Measurements from ENCODE around the gene INSL3.

Gene INSL3

DNA sequence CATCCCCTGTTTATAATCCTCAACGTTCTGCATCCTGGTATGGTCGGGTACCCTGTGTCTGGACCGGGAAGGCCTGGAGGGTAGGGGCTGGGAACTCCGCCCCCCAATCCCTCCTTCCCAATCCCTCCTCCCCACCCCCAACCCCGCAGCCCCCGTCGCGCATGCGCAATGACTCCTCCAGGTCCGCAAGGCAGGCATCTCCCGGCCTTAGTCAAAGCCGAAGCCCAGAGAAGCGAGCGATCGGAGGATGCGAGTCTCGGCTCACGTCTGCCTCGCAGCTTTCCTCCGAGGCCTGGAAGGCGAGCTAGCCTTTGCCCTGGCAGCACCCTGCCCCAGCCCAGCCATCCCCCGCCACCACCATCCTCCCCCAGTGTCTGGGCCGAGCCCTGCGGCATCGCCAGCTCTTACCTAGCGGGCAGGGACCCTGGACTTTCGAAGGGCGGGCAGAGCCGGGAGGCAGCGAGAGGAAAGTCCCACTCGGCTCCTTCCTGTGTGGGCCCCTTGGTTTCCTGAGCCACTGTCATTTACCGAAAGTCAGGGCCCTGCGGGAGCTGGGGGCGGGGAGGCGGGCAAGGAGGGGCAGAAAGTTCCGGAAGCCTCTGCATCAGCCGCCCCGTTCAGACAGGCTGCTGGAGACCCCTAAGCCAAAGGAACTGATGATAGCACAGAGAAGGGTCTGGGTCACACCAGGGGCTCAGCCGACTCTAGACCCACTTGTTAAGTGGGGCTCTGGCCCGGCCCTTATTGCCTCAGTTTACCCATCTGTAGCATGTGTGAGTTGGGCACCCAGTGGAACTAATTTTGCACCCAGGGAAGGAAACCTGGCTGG is 26.4 kb upstream of the INSL3 start, which contains the start of gene JAK3:
TSS of gene JAK3 (minus strand) at position 445 of the 829 bp plus-strand sequence. CDS start 3,565 bp downstream, outside the sequence.
- peak in 9 of 10 donors; percentile 19 to 93 (median 55) for DNase-seq
- intact Hi-C loops (cut with DNase I), result no loop called here

DNA sequence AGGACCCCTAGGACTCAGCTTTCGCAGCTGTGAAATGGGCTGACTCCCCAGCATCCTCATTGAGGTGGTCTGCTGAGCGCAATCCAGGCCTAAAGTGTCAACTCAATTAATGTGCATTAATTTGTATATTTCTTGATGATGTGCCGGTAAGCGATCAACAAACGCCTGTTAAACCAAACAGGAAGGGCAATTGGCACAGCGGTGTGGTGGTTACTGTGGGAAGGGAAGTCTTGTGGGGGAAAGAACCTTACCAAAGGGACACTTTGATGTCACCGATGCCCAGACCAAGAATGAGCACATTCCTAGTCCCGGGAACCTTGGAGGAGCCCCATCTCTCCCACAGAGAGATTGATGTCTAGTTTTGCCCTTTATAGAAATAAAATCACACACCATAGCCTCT is 24.8 kb upstream of the INSL3 start:
- intact Hi-C loops (cut with DNase I), result no loop called here

DNA sequence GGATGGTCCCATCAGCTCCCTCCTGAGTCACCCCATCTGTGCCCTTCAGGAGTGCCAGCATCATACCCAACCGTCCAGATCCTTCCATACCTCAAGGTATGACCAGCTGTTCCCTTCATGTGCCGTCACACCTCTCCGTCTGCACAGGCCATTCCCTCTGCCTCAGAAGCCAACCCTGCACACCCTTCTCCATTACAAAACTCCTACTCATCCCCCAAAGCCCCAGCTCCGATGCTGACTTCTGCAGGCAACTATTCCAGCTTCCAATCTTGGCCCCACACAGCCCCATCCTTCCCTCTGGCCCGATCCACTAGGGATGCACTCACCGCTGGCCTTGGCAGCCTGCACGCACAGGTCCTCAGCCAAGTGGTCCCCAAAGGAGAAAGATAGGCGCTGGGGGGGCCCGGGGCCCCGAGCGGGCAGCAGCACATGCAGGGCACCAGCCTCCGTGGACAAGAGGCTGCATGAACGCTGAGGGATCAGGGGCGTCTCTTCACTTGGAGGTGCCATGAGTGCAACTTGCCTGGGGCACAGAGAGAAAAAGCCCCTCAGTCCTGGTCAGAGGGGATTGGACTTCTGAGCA is 22.7 kb upstream of the INSL3 start:
- DNase-seq, result no peak
- intact Hi-C loops (cut with DNase I), result no loop called here

More for the DNA sequence above, 24.8 kb upstream of the INSL3 start:
- no peak for DNase-seq

DNA sequence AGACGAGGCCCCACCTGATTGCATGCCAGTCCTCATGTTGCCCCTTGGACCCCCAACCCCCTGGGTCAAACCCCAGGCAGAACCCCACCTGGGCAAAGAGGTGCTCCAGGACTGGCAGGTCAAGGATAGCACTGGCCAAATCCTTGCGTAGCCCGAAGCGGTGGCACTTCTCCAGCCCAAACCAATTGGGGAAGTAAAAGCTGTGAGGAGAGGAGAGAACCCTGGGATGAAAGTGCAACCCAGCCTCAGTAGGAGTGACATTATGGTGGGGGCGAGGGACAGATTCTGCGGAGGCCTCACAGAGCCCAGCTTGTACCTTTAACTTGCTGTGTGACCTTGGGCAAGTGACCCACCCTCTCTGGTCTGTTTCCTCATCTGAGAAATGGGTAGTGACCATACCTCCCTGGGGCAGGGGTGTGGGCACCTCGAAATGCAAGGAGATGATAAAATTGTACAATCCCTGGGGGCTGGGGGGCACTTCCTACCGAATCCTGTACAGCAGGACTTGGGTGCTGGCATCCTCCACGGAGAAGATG is 22.0 kb upstream of the INSL3 start:
- DNase-seq, result no peak
- intact Hi-C loops (cut with DNase I), result no loop called here

DNA sequence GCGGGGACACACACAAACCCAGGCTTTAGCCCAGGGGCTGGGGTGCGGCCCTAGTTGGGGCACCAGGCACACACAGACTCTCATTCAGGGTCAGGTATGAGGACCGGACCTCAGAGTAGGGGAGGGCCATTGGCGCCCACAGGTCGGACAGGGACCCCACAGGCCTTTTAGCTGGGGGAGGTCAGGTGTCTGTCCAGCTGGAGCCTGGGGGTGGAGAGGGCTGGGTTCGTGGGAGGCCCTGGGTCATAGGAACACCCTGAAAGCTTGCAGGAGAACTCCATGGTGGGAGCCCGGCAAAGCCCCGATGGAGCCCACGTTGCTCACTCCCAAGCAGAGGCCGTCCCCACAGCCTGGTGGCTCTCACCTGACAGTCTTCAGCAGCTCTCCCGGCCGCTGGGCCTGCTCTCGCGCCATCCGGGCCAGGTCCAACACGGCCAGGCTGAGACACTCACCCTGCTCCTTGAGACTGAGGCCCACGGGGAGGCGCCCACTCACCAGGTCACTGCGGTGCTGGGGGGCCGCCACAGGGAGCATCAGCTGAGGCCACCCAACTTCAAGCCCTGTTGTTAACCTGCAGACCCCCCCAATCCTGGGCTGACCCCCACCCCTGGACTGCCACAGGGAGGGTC is 21.5 kb upstream of the INSL3 start:
- DNase-seq, result no peak
- intact Hi-C loops (cut with DNase I), result no loop called here

DNA sequence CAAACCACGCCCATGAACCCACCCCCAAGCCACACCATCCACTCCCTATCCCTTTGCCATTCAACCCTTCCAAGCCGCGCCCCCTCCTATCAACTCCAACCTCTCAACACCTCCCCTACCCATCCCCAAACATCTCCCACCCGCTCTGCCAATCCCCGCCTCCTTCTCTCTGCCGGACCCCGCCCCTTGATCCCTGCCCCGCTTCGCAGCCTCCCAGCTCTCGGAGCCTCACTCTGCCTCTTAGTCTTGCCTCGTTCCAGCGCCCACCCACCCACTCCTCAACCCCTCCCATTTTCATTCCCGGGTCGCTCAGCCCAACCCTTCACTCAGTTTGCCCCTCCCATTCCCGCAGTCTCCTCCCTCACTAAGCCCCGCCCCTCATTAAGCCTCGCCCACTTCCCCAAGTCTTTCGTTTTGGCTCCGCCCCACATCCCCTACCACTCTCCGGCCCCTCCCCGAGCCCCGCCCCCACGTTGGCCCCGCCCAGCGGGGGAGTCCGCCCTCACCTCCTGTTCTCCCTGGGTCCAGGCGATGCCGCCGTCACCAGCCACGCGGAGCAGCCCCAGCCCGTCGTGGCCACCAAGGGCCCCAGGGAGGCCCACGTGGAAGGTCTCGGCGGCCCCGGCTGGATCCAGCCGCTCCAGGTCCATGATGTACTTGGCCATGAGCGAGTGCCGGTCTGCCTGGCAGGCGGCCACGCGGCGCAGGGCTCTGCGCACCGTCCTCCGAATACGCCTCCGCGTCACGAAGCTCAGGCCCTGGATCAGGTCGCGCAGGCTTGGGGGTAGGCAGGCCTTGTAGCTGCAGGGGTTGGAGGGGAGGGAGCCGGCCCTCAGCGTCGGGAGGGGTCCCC is 20.7 kb upstream of the INSL3 start:
- DNase-seq, result peak; percentile 26 to 96 (median 78)
- intact Hi-C loops (cut with DNase I), result no loop called here

DNA sequence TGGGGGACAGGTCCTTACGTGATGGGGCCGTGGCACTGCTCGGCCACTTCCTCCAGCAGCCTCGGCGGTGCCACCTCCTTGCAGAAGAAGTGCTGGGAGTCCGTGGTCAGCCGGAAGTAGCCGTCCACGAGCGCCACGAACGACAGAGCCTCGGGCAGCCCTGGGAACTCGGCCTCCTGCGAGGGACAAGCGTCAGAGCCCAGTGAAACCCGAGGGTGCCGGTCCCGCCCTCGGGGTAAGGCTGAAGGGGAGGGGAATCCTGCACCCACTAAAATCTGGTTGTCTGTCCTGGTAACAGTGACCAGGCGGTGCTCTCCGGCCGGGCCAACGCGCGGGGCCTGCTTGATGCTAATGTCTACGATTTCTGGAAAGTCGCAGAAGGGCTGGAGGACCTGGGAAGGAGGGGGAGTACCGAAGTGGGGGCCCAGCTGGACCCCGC is 20.1 kb upstream of the INSL3 start:
- no peak for DNase-seq

DNA sequence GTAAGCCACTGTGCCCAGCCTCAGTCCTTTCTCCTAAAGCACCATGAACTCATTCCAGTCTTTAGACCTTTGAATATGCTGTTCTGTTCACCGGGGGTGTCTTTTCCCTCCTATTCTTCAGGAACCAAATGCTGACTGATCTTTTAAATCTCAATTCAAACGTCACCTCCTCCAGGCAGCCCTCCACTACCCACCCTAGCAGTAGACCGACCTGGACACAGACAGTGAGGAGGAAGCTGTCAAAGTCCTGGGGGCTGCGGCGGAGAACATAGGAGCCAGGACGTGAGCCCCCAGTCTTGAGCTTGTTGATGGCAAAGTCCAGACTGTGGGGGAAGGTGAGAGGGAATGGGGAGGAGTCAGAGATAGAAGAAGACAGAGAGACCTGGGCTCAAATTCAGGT is 18.7 kb upstream of the INSL3 start:
- intact Hi-C loops (cut with DNase I), result no loop called here
- no peak for DNase-seq

More for the DNA sequence above, 20.1 kb upstream of the INSL3 start:
- intact Hi-C loops (cut with DNase I), result no loop called here

DNA sequence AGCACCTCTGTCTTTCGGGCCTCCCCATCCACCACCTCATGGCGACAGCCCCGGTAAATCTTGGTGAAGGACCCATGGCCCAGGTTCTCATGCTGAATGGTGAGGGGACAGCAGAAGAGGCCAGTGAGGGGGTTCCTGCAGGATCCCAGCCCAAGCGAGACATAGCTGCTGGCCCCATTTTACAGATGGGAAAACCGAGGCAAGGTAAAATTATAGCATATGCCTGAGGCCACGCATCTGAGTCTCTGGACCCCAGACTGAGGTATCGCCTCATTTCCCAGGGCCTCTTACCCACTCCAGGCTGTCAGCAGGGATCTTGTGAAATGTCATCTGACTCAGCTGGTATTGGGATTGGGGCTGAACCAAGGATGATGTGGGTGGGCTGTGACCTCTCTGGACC is 16.7 kb upstream of the INSL3 start:
- DNase-seq, result no peak
- intact Hi-C loops (cut with DNase I), result no loop called here

DNA sequence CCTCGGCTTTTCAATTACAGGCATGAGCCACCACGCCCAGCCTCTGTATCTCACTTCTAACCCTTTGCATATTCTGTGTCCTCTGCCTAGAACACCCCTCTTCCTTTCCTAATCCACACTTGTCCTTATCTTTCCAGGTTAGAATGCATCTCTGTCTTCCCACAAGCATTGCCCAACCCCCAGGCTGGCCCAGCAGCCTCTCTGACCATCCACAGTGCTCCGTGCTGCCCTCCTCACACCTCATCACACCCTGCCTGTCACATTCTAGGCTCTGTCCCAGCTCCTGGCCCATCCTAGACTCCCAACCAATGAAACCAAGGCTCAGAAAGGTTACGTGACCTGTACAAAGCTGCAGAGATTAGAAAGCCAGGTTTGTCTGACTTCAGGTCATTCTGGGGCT is 15.2 kb upstream of the INSL3 start:
- no peak for DNase-seq
- intact Hi-C loops (cut with DNase I), result no loop called here

DNA sequence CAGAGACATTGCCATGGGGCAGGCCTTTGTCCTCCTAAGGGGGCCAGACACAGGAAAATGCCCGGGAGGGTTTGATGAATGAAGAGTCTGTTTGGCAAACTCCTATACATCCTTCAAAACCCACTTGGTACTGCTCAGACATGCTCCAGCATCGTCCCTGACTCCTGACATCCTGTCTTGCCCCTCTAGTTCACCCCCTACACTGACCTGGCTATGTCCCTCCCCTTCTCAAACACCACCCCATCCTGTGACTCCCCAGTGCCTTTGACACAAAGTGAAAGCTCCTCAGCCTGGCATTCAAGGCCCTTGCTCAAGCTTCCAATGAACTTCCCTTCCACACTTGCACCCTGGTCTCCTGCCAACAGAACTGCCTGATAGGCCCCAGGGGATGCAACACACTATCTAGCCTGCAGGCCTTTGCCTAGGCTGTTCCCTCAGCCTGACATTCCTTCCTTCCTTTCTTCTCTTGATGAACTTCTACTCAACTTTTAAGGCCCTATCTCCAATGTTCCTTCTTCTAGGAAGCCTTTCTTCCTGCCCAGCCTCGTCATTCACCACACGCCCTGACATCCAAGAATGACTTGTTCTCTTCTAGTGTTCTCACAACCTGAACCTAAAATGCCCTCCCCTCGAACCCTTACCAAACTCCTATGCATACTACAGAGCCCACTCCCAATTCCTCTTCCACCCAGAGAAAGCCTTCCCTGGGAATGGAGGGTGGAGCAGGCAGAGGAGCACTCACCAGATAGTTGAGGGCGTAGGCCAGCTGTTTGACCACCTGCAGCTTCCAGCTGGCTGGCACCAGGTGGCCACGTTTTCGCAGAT is 14.1 kb upstream of the INSL3 start:
- intact Hi-C loops (cut with DNase I), result no loop called here
- no peak for DNase-seq

DNA sequence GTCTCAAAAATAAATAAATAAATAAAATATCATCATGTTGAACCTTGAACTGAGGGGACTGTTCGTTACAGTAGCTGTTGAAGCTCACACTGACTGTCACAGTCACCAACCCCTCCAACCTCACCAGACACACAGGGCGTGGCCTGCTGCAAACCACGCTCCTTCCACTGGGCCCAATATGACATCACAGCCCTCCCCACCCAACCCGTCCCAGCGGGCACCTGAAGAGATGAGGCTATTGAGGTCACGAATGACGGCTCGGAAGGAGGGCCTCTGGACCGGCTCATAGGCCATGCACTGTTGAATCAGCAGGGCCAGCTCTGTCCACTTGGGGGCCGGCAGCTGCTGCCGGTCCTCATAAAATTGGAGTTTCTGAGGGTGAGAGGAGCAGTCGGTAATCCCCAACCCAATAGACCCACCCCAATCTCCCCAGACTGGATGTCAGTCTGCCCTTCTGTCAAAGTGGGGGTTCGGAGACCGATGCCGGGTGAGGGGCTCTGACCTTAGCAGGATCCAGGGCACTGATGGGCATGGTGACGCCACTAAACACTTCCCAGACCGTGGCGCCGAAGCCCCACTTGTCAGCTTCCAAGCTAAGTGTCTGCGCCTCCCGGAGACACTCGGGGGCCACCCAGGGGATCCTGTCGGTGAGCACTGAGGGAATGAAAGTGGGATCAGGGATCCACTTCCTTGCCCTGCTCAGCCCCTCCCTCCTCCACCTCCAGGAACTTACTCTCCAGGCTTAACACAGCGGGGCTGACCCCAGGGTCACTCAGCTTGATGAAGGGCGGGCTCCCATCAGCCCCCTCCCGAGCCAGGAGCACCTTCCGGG is 13.2 kb upstream of the INSL3 start:
- DNase-seq, result no peak
- intact Hi-C loops (cut with DNase I), result no loop called here

DNA sequence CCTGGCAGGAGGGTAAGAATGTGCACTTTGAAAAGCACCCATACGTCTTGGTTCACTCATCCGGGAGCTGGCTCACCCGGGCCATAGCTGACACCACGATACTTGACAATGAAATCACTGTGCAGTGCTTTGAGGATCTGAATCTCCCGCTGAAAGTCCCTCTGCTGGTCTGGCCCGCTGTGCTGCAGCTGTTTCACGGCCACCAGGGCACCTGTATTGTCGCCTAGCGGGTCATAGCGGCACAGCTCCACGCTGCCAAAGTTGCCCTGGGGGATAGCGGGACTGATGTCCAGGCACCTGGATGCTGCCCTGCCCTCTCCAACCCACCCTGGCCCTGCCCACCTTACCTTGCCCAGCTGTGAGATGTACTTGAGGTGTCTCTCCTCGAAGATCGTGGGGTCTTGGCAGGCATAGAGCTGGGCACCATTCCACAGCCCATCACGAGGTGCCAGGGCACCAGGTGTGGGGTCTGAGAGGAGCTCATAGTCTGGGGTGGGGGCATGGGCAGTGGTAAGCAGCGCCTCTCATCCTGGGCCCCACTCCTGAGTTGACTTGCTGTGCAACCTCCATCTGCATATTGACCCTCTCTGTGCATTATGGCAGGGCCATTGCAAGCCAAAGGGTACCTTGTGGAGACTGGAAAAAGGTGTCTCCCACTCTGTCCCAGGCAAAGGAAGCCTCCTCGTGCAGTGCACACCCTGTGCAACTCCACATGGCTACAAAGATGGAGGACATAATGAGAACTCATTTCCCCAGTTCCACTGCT is 11.3 kb upstream of the INSL3 start:
- intact Hi-C loops (cut with DNase I), result no loop called here
- DNase-seq, result no peak

DNA sequence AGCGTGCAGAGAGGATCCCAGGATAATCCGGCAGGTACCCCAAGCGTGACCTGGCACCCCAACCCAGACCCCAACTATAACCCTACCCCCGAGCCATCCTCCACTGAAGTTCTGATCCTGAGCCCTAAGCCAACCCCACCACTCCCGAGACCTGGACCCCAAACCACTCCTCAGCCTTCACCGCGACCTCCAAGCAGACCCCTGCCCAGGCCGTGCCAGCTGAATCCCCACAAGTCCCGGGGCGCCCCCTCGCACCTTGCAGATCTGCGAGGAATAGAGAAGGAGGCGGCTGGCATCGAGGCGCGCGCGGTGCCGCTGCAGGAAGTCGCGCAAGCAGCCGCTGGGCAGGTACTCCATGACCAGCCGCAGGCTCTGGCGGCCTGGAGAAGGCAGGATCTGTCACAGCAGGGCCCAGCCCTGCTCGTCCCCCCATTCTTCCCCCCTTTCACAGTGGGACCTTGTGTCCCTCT is 10.1 kb upstream of the INSL3 start:
- peak in 5 of 10 donors; percentile 11 to 88 (median 23) for DNase-seq
- intact Hi-C loops (cut with DNase I), result no loop called here

DNA sequence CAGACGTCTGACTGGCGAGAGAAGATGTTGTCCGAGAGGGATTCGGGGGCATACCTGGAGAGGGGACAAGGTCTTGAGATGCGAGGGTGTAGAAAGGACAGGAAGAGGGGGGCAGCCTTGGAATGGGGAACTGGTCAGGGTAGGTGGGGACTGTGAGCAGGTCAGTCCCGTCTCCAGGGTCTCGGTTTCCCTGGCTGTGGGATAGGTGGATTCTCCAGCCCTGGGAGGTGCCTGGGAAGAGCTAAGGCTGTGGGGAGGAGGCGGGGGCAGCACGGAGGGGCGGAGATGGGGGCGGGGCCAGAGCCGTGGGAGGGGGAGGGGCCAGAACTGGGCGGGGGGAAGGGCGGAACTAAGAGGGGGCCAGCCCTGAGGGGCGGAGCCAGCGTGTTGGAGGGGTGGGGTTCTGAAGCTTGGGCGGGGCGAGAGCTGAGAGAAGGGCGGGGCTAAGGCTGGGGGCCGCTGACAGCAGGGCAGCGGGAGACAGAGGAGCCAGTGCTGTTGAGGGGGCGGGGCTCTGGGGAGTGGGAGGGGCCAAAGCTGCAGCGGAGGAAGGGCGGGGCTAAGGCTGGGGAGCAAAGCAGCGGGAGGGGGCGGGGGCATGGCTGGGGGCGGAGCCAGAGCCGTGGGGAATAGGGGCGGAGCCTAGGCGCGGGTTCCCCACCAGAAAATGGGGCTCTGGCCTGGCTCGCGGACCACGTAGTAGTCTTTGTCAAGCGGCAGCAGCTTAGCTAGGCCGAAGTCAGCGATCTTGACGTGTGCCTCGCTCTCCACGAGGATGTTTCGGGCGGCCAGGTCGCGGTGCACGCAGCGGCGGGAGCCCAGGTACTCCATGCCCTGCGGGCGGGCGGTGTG is 9.5 kb upstream of the INSL3 start:
- intact Hi-C loops (cut with DNase I), result no loop called here
- peak; percentile 48 to 99 (median 89) for DNase-seq

DNA sequence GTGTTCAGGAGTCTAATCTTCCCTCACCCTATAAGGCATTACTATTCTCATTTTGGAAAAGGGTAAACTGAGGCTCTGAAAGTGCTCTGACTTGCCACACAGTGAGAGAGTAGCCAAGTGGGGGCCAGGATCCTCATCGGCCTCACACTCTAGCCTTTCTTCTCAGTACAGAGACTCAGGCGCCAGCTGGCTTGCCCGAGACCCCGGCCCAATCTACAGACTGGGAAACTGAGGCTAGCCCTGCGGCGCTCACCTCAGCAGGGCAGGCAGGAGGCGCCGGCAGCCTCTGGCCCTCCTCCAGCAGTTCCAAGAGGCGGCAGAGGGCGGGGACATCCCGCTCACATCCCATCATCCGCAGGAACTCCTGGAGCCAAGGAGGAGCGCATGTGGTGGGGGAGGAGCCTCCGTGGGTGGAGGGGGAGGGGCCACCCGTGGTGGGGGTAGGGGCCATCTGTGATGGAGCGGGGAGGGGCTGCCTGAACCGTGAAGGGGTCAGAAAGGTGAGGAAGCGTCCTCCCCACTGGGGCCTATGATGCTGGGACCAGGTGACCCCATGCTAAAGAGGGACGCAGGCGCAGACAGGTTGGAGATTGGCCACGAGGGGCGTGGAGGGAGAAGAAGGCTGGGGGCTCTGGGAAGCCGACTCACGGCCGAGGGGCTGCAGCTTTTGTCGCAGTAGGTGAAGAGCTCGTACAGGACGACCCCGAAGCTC is 8.7 kb upstream of the INSL3 start:
- intact Hi-C loops (cut with DNase I), result no loop called here
- DNase-seq, result peak in 7 of 10 donors; percentile 31 to 94 (median 52)
